Activated CD4-positive, alpha-beta T cell treated with anti-CD3 and anti-CD28 coated beads, Interleukin-2, amount 10 ng/mL, durations not matched to agents 24 days and 14 days (primary cell): ENCODE measurements around the gene SVIL. TPM values are rescaled to one million over a fixed set of nuclear protein-coding genes. Genes with fewer than 3 reads are reported as not detected.

Source experiments
- DNase-seq: peaks from one replicate; pipeline ENCODE4 v3.0.0; 2022
- H3K27ac Mint-ChIP-seq: one replicate; pipeline ENCODE4 v1.8.0; 2022; ENCODE audit warnings: mild to moderate bottlenecking, mixed read lengths
- H3K27me3 Mint-ChIP-seq: one replicate; pipeline ENCODE4 v1.8.0; 2022; ENCODE audit warnings: mixed read lengths
- H3K36me3 Mint-ChIP-seq: one replicate; pipeline ENCODE4 v1.8.0; 2022; ENCODE audit warnings: low read depth, mild to moderate bottlenecking, mixed read lengths
- H3K4me1 Mint-ChIP-seq: one replicate; pipeline ENCODE4 v1.8.0; 2021; ENCODE audit warnings: mixed read lengths
- H3K4me3 Mint-ChIP-seq: one replicate; pipeline ENCODE4 v1.8.0; 2022; ENCODE audit warnings: mild to moderate bottlenecking, moderate library complexity, mixed read lengths
- H3K9me3 Mint-ChIP-seq: one replicate; pipeline ENCODE4 v1.8.0; 2021; ENCODE audit warnings: mixed read lengths
- intact Hi-C: fragments of 100-400 bp; cut with micrococcal nuclease; formaldehyde crosslinking; loops from one replicate; pipeline ENCODE4 v1.15.1; 2023
- total RNA-seq: library from RNA; stranded (reverse); gene quantifications from 2 replicates; pipeline ENCODE4 v1.2.3, GENCODE V29; 2022

The SVIL gene
- total RNA-seq, 1 donor from 2014 or later, result 10.1 TPM

DNA sequence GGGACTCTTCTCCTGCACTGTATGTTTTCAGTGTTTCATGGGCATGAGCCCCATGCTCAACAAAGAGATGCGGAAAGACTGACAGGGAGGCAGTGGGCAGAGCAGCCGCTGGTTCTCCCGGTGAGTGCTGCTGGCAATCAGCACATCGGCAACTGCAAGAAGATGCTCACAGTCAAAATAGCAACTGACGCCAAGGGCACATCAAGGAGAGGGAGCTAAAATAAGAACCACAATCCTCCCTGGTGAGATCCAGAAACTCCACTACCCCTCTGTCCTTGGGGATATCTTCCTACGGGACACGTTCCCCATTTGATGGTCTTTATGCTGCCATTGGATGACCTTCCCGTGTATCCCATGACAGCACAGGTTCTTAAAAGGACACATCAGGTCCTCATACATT, 28.9 kb upstream of the SVIL start:
- Mint-ChIP-seq H3K36me3 (no peaks in the 10 kb centered on the region), H3K9me3 (peaks cover under 1% of the 10 kb centered on the region), H3K4me1 (peaks cover 11% of the 10 kb centered on the region), H3K27ac (no peak overlapping the region), H3K27me3 (peaks cover 32% of the 10 kb centered on the region), H3K4me3 (no peak overlapping the region)
- intact Hi-C loops, result no loop called here
- DNase-seq, result no peak

DNA sequence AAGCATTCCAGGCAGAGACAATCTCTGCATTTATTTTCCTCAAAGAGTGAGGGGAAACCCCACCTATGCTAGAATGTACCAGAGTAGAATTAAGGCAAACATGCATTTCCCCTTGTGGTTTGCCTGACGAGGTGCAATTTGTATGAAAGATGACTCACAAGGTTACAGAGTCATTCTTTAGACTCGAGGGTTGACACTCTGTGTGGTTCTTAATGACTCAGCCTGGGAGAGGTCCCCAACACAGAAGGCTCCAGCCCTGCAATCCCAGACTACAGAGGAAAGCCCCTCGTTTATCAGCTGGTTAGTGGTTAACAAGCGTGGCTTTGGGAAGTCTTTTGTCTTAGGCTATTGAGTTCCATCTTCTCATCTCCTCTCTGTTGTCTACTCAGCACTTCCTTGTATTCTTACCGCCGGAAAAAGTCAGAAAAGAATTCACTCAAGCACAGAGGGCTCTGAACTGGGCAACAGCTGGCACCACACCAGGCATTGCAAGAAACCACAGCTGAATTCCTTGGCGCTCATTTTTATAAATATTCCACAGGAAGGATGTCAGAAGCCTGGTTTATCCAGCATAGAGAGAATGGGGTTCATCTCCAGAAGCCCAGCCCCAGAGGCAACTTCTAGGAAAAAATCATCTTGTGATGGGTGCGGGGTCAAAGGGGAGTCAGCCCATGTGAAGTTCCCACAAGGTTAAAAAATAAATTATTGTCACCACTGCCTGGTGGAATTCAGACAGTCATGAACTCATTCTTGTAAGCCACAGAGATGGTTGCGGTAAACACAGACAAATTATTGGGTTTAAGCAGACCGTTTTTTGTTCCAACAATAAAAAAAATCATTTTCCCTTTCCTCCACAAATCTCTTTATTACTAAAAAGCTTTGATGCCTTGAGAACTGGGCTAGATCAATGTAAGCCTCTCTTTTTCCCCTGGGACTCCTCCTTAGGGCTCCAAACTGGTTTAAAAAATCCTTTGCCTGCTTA, 24.5 kb upstream of the SVIL start:
- H3K36me3 Mint-ChIP-seq, result peaks cover 23% of the 10 kb centered on the region
- intact Hi-C loops, result loop anchor here (1.0 to 10.0 kb wide), 5 partner anchors 26 to 776 kb away; partner anchors contain the start of gene MAP3K8
- DNase-seq, result peak; percentile 89
- peaks cover 46% of the 10 kb centered on the region for H3K27me3 Mint-ChIP-seq
- peak overlapping the region; percentile 56 for H3K4me3 Mint-ChIP-seq
- H3K4me1 Mint-ChIP-seq, result peaks cover 18% of the 10 kb centered on the region
- peak overlapping the region; percentile 67 for H3K27ac Mint-ChIP-seq
- peaks cover 24% of the 10 kb centered on the region for H3K9me3 Mint-ChIP-seq

DNA sequence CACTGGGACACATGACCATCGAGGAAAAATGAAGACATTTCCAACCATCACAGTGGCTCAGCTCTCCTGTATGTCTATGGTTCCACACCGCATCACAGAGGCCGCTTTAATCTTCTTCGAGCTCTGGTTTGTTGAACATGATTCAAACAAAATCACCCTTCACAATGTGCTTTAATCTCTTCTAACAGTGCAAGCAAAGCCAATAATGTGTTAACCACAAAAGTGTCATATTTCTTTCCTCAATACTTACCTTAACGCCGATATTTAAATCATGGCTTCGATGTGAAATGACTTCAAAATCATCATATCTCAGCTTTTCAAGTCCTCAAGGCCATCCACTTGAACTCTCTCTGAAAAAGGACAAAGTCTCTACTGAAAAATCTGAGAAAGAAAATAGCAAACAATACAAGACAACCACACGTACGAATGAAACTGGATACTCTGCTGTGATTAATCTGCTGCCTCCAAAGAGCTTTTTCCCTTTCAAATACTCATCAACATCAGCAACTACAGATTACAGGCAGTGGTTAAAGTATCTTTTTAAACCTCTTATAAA, 23.0 kb upstream of the SVIL start:
- Mint-ChIP-seq H3K27me3 (peaks cover 49% of the 10 kb centered on the region), H3K36me3 (peaks cover 23% of the 10 kb centered on the region), H3K27ac (no peak overlapping the region), H3K9me3 (peaks cover 24% of the 10 kb centered on the region), H3K4me3 (no peak overlapping the region), H3K4me1 (peaks cover 18% of the 10 kb centered on the region)
- DNase-seq, result no peak
- intact Hi-C loops, result loop anchor here (2.0 to 10.0 kb wide), 2 partner anchors 77 to 777 kb away; partner anchors contain the start of gene MAP3K8

DNA sequence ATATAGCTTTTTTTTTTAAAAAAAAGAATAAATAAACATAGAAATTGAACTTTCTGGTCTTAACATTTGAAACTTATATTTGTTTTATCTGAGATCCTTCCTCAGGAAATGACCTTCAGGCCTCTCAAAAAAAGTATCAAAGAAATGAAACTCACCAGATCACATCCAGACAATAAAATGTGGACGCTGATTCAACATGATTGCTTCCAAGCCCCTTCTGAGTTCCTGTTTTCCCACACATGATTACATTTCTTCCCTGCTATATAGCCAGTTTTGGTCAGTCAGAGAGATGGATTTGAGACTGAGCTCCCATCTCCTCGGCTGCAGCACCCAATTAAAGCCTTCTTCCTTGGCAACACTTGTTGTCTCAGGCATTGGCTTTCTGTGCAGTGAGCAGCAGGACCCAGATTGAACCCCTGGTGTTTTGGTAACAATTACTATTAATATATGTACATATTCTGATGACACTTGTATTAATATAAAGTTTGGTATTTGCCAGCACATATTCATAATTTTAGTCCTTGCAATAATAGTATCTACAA, 21.8 kb upstream of the SVIL start:
- Mint-ChIP-seq H3K36me3 (peaks cover 23% of the 10 kb centered on the region), H3K9me3 (peaks cover 24% of the 10 kb centered on the region), H3K4me1 (peaks cover 18% of the 10 kb centered on the region), H3K4me3 (no peak overlapping the region), H3K27ac (no peak overlapping the region), H3K27me3 (peaks cover 46% of the 10 kb centered on the region)
- DNase-seq, result no peak
- intact Hi-C loops, result loop anchor here (10.0 kb wide), 1 partner anchor 778 kb away; the partner anchor contains the start of gene MAP3K8

DNA sequence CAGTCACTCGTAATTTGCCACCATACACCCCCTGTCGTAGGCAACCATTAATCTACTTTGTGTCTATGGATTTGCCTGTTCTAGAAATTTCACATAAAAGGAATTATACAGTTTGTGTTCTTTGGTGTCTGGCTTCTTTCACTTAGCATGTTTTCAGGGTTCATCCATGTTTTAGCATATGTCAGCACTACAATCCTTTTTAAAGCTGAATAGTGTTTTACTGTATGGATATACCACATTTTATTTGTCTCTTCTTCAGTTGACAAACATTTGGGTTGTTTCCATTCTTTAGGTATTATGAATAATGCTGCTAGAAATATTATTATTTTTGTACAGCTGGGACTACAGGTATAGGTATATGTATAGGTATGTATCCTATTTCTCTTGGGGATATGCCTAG, 17.4 kb upstream of the SVIL start:
- intact Hi-C loops, result loop anchor here (10.0 kb wide), 1 partner anchor 783 kb away; the partner anchor contains the start of gene MAP3K8
- peaks cover 34% of the 10 kb centered on the region for H3K27me3 Mint-ChIP-seq
- no peak overlapping the region for H3K4me3 Mint-ChIP-seq
- DNase-seq, result no peak
- peaks cover 14% of the 10 kb centered on the region for H3K36me3 Mint-ChIP-seq
- H3K27ac Mint-ChIP-seq, result no peak overlapping the region
- peaks cover 15% of the 10 kb centered on the region for H3K9me3 Mint-ChIP-seq
- peaks cover 14% of the 10 kb centered on the region for H3K4me1 Mint-ChIP-seq

DNA sequence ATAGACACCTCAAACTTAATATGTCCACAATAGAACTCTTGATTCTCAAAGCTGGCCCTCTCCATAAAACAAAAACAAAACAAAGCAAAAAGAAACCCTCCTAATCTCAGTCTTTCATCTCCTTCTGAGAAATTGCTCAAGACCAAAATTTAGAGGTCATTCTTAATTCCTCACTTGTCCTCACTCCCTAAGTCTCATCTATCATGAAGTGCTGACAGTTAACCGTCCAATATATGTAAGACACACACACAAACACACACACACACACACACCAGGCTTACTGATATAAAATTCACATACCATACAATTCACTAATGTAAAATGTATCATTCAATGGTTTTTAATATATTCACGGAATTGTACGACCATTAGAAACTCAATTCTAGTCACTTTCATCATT, 17.0 kb upstream of the SVIL start:
- intact Hi-C loops, result loop anchor here (10.0 kb wide), 1 partner anchor 783 kb away; the partner anchor contains the start of gene MAP3K8
- H3K4me3 Mint-ChIP-seq, result no peak overlapping the region
- H3K9me3 Mint-ChIP-seq, result peaks cover 14% of the 10 kb centered on the region
- peaks cover 17% of the 10 kb centered on the region for H3K4me1 Mint-ChIP-seq
- no peak for DNase-seq
- no peak overlapping the region for H3K27ac Mint-ChIP-seq
- peaks cover 34% of the 10 kb centered on the region for H3K27me3 Mint-ChIP-seq
- peaks cover 12% of the 10 kb centered on the region for H3K36me3 Mint-ChIP-seq

DNA sequence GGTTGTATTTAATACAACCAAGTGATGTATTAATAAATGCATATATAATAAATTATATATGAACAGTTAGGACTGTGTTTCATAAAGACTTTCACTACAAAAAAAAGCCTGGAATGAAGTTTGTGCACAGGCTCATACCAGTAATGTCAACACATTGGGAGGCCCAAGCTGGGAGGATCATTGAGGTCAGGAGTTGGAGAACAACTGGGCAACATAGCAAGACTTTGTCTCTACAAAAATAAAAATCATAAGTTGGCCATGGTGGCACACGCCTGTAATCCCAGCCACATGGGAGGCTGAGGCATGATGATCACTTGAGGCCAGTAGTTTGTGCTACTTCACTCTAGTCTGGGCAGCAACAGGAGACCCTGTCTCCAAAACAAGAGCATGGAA, 15.8 kb upstream of the SVIL start:
- peaks cover 5% of the 10 kb centered on the region for H3K9me3 Mint-ChIP-seq
- H3K27me3 Mint-ChIP-seq, result peaks cover 36% of the 10 kb centered on the region
- intact Hi-C loops, result loop anchor here (10.0 kb wide), 1 partner anchor 784 kb away; the partner anchor contains the start of gene MAP3K8
- H3K4me1 Mint-ChIP-seq, result peaks cover 24% of the 10 kb centered on the region
- DNase-seq, result no peak
- H3K4me3 Mint-ChIP-seq, result no peak overlapping the region
- peaks cover 7% of the 10 kb centered on the region for H3K36me3 Mint-ChIP-seq
- no peak overlapping the region for H3K27ac Mint-ChIP-seq

DNA sequence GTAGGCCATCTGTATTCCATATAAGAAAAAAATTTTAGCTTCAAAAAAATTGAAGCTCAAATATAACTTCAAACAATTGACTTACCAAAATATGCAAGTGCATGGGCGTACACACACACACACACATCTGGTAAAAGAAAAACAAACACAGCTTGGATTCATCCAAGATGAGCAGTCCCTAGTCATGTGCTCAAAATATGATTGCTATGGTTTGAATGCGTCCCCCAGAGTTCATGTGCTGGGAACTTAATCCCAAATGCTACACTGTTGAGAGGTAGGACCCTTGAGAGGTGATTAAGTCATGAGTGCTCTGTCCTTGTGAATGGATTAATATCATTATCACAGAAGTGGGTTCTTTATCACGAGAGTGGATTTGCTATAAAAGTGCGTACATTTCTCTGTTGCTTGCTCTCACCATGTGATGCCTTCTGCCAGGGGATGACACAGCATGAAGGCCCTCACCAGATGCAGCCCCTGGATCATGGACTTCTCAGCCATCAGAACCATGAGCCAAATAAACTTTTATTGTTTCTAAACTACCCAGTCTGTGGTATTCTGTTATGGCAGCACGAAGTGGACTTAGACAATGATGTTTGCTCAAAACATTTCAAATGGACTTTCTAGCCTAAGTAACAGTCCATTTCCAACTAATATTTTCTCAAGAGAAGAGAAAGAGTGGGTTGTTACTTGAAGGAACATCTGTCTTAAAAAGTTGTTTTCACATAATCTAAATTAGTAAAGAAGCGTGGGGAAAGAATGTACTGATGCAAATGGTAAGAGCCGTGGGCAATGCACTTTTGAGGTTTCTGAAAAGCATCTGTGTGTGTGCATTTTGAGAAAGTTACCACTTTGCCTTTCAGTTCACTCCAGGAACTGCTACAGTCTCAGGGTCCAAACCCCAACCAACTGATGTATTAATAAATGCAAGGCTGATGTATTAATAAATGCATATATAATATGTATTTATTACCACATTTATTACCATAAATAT, 15.1 kb upstream of the SVIL start:
- intact Hi-C loops, result loop anchor here (10.0 kb wide), 1 partner anchor 785 kb away; the partner anchor contains the start of gene MAP3K8
- no peak overlapping the region for H3K27ac Mint-ChIP-seq
- H3K4me3 Mint-ChIP-seq, result no peak overlapping the region

DNA sequence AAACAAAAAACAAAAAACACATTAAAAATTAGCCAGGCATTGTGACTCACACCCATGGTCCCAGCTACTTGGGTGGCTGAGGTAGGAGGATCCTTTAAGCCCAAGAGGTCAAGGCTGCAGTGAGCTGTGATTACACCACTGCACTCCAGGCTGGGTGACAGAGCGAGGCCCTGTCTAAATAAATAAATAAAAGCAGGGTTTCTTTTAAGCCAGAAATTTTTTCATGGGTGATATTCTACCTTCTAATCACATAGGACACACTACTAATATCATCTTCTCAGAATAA, 14.2 kb upstream of the SVIL start:
- intact Hi-C loops, result no loop called here
- H3K27me3 Mint-ChIP-seq, result peaks cover 29% of the 10 kb centered on the region
- no peak for DNase-seq
- H3K27ac Mint-ChIP-seq, result no peak overlapping the region
- no peaks in the 10 kb centered on the region for H3K36me3 Mint-ChIP-seq
- no peaks in the 10 kb centered on the region for H3K9me3 Mint-ChIP-seq
- peaks cover 24% of the 10 kb centered on the region for H3K4me1 Mint-ChIP-seq
- no peak overlapping the region for H3K4me3 Mint-ChIP-seq

More for the DNA sequence above, 15.1 kb upstream of the SVIL start:
- H3K27me3 Mint-ChIP-seq, result peaks cover 33% of the 10 kb centered on the region
- DNase-seq, result no peak
- H3K9me3 Mint-ChIP-seq, result peaks cover under 1% of the 10 kb centered on the region
- H3K4me1 Mint-ChIP-seq, result peaks cover 24% of the 10 kb centered on the region
- H3K36me3 Mint-ChIP-seq, result peaks cover 3% of the 10 kb centered on the region

DNA sequence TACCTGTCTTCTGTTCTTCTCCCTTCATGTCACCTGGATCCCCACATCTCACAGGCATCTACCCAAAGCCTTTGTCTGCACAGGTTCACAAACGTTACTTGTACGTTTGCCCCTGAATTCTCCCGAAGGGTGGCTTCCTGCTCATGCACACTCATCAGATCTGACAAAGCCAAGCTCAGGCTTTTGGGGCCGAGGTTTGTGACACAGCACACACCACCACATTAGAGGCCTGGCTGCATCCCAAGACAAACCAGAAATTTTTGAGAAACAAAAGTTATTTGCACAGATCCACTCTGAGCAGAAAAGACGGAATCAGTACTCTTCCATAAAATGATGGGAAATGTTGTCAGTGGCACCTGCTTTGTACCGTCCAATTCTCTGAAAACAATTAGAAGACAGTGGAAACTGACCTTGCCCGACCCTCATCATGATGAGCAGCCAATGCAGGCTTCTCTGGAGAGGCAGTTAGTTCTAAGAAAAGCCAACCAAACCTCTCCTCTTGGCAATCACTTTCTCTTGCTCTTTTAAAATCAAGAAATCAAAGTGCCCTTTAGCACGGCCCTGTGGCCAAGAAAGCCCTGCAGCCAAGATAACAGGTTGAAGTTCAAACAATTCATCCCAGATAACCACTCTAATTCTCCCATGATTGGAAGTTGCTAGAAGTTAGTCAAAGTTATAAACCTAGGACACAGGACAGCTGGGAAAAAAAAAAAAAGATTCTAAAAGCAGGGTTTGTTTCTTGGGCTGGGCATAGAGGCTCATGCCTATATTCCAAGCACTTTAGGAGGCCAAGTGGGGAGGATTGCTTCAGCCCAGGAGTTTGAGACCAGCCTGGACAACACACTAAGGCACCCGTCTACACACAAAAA, 13.6 kb upstream of the SVIL start:
- Mint-ChIP-seq H3K36me3 (no peaks in the 10 kb centered on the region), H3K4me1 (peaks cover 24% of the 10 kb centered on the region), H3K27me3 (peaks cover 26% of the 10 kb centered on the region), H3K27ac (no peak overlapping the region), H3K9me3 (no peaks in the 10 kb centered on the region), H3K4me3 (peak overlapping the region; percentile 7)
- DNase-seq, result no peak
- intact Hi-C loops, result no loop called here

DNA sequence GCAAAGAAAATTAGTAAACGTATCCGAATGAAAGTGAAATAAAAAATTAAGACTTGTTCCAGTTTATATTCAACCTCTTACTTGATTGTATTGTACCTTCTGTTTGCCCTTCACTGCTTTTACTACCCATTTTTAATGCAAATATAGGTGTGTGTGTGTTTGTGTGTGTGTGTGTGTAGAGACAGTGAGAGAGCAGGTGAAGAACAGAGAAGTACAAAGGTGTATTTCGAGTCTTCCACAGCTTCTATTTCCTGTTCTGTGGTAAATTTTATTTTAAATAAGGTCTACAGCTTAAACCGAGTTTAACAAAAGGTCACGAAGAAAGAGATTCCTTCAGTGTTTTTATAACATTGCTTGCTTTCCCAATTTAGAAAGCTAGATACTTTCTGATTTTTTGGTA, 12.7 kb upstream of the SVIL start:
- Mint-ChIP-seq H3K27me3 (peaks cover 21% of the 10 kb centered on the region), H3K36me3 (no peaks in the 10 kb centered on the region), H3K4me3 (no peak overlapping the region), H3K4me1 (peaks cover 24% of the 10 kb centered on the region), H3K27ac (no peak overlapping the region), H3K9me3 (no peaks in the 10 kb centered on the region)
- intact Hi-C loops, result no loop called here
- no peak for DNase-seq

DNA sequence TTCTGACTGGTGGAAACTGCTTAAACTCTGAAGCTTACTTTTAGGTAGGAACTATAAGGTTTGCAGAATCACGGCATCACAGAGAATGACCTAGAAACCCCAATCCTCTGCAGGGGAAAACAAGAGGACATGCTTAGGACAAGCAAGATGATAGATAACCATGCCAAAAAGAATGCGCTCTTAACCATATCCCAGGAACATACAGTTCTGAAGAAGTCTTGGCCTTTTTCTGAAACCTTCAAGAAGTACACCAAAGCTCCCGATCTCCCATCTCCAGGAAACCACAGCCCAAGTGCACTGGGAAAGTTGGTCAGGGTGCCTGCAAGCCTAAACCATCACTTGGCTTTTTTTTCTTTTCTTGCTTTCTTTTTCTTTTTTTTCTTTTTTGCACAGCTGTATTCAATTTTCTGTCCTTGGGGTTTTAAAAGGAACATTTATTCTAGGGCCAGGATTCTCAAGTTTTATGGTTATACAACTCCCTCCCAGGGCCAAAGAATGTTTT, 12.2 kb upstream of the SVIL start:
- Mint-ChIP-seq H3K27me3 (peaks cover 18% of the 10 kb centered on the region), H3K36me3 (no peaks in the 10 kb centered on the region), H3K4me1 (peaks cover 24% of the 10 kb centered on the region), H3K9me3 (no peaks in the 10 kb centered on the region), H3K4me3 (no peak overlapping the region), H3K27ac (no peak overlapping the region)
- intact Hi-C loops, result no loop called here
- DNase-seq, result no peak
